Panc1 (cell line): ENCODE data around the gene STC2. TPM values are rescaled to one million over a fixed set of nuclear protein-coding genes. Genes with fewer than 3 reads are reported as not detected.

Source experiments
- ATAC-seq: fragments of 200-7000 bp; cut with Tn5 transposase; 2 replicates; pipeline ENCODE4 v1.9.1; 2020; ENCODE audit warnings: mild to moderate bottlenecking, moderate library complexity
- BruUV-seq: library from RNA; stranded (reverse); fragments of 400-500 nt; replicated peaks from 2 replicates; lab custom pipeline; 2021; lab: Mats Ljungman, UMichigan
- CTCF ChIA-PET: fragments of 300-600 bp; sonication (Branson Sonifier 250); formaldehyde crosslinking; loops from one replicate; lab custom pipeline; 2022; ENCODE audit warnings: antibody characterized with exemption; lab: Charles Lee
- POLR2A ChIA-PET: fragments of 300-600 bp; sonication (Branson Sonifier 250); formaldehyde crosslinking; loops from one replicate; lab custom pipeline; 2022; ENCODE audit warnings: antibody characterized with exemption; lab: Charles Lee
- DNase-seq: peaks from one replicate; pipeline ENCODE4 v3.0.0-alpha.2; 2010; ENCODE audit warnings: low read depth, low spot score
- H3K27ac ChIP-seq: 2 replicates; pipeline ENCODE4 v1.5.1; 2011; ENCODE audit warnings: mild to moderate bottlenecking, low read length, inconsistent platforms
- H3K27me3 ChIP-seq: fragments of 200-500 bp; sonication (Bioruptor generic); 2 replicates; pipeline ENCODE4 v1.6.0; 2014; ENCODE audit warnings: low read length, inconsistent platforms; ENCODE audit not compliant: control insufficient read depth, insufficient read depth
- H3K36me3 ChIP-seq: fragments of 200-500 bp; sonication (Bioruptor generic); 2 replicates; pipeline ENCODE4 v1.5.1; 2014; ENCODE audit warnings: inconsistent platforms, mild to moderate bottlenecking, low read length, moderate library complexity; ENCODE audit not compliant: control insufficient read depth, insufficient read depth
- H3K4me1 ChIP-seq: 2 replicates; pipeline ENCODE4 v1.5.1; 2011; ENCODE audit warnings: inconsistent platforms, mild to moderate bottlenecking, low read length, moderate library complexity; ENCODE audit not compliant: control insufficient read depth, insufficient read depth
- H3K4me3 ChIP-seq, 2 experiments: 2 replicates each; pipeline ENCODE4 v1.5.1; 2011 to 2012; ENCODE audit warnings: low read depth in 2 of 2, low read length in 2 of 2, mild to moderate bottlenecking in 2 of 2, inconsistent platforms in 1 of 2, moderate library complexity in 1 of 2
- H3K9me3 ChIP-seq: fragments of 200-500 bp; sonication (Bioruptor generic); 2 replicates; pipeline ENCODE4 v1.5.1; 2014; ENCODE audit warnings: low read depth, mild to moderate bottlenecking, inconsistent platforms, low read length, moderate library complexity; ENCODE audit not compliant: control insufficient read depth, insufficient read depth
- CTCF ChIP-seq: fragments of 450-650 bp; IDR thresholded peaks from 2 replicates; pipeline ENCODE4 v1.5.1; 2017; ENCODE audit warnings: mild to moderate bottlenecking
- POLR2AphosphoS5 ChIP-seq: IDR thresholded peaks from 2 replicates; pipeline ENCODE4 v1.6.1; 2012; ENCODE audit warnings: mild to moderate bottlenecking, low read depth, low read length, moderate library complexity
- REST ChIP-seq, 2 experiments: IDR thresholded peaks; 2 replicates each; pipeline ENCODE4 v1.6.1; 2011 to 2012; ENCODE audit warnings: low read depth in 2 of 2, control low read depth in 1 of 2, low read length in 1 of 2, mild to moderate bottlenecking in 1 of 2, moderate library complexity in 1 of 2; ENCODE audit not compliant: insufficient read depth in 1 of 2
- SIN3A ChIP-seq: IDR thresholded peaks from 2 replicates; pipeline ENCODE4 v1.6.1; 2012; ENCODE audit warnings: low read depth, mild to moderate bottlenecking, low read length, moderate library complexity, borderline replicate concordance; ENCODE audit not compliant: insufficient read depth
- TCF7L2 ChIP-seq: IDR thresholded peaks from 2 replicates; pipeline ENCODE4 v1.6.1; 2011; ENCODE audit warnings: mild to moderate bottlenecking, low read depth, low read length, inconsistent platforms
- in situ Hi-C: cut with HindIII; loops from 2 replicates; pipeline ENCODE4 v1.10.0; 2016; ENCODE audit warnings: low sequenced_read_pairs, low pct_unique_long_range_greater_than_20kb
- intact Hi-C: fragments of 100-400 bp; cut with micrococcal nuclease; formaldehyde crosslinking; loops from one replicate; pipeline ENCODE4 v1.10.0; 2022; ENCODE audit not compliant: unreplicated experiment
- total RNA-seq: library from RNA; stranded (reverse); gene quantifications from one replicate; pipeline ENCODE4 v1.2.1, GENCODE V29; 2021; ENCODE audit not compliant: unreplicated experiment

The STC2 gene
- total RNA-seq, 1 experiment from 2014 or later: 32.2 TPM

- H3K27ac ChIP-seq: no peak overlapping the region
- no TSS peak for BruUV-seq
- POLR2A ChIA-PET: no interaction called here
- peaks cover 5% of the 10 kb centered on the region; the same call in 1 of the 2 replicates for H3K4me1 ChIP-seq
- intact Hi-C loops: no loop called here
- no peak for ATAC-seq
- CTCF ChIA-PET: no interaction called here
- no peak overlapping the region for H3K4me3 ChIP-seq
- no peak for DNase-seq
- H3K27me3 ChIP-seq: no peaks in the 10 kb centered on the region
- H3K9me3 ChIP-seq: no peaks in the 10 kb centered on the region
- TF ChIP-seq SIN3A: no peak
- TF ChIP-seq POLR2AphosphoS5: no peak
- TF ChIP-seq CTCF: no peak
- H3K36me3 ChIP-seq: no peaks in the 10 kb centered on the region
- in situ Hi-C loops: no loop called here
These were observed 8.0 kb downstream of the STC2 start for GRCh38 chr5:173320259-173320658.

DNA sequence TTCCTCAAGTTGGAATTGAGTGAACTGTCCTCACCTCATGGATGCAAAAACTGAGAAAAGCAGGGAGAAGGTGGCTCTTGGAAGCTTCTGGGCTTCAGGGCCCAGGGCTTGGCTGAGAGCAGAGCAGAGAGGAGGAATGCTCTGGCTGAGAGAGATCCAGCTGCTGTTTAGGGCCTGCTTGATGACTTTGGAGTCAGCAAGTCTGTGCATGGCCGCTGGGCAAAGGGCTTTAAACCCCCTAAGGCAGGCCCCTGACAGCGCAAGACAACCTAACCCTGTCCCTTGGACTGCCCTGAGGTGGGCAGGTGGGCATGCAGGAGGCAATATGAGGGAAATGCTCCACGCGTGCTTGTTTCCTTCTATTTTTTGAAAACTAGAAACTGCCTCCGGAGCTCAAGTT, 8.6 kb downstream of the STC2 start:
- no peaks in the 10 kb centered on the region for H3K36me3 ChIP-seq

More for the DNA sequence above, 8.6 kb downstream of the STC2 start:
- no TSS peak for BruUV-seq
- Histone ChIP-seq H3K27me3 (no peaks in the 10 kb centered on the region), H3K4me1 (peaks cover 5% of the 10 kb centered on the region; the same call in 1 of the 2 replicates), H3K27ac (no peak overlapping the region), H3K4me3 (no peak overlapping the region), H3K9me3 (no peaks in the 10 kb centered on the region)
- in situ Hi-C loops: no loop called here
- DNase-seq: no peak
- ATAC-seq: no peak
- POLR2A ChIA-PET: interaction anchor here (0.6 kb wide), 1 partner anchor 94 kb away, joined by 3 read pairs; no protein-coding TSS in a partner anchor
- CTCF ChIA-PET: no interaction called here
- TF ChIP-seq TCF7L2 (no peak), POLR2AphosphoS5 (no peak), SIN3A (no peak), CTCF (no peak), REST (IDR thresholded peaks at IDR 0.05; ENCODE audit: insufficient read depth in 1 of 2, low read depth in 2 of 2, low read length in 1 of 2) (no peak)
- intact Hi-C loops: no loop called here
